Glomerular endothelial cell (primary cell): Measurements from ENCODE around the gene CSRNP3. TPM values are rescaled to one million over a fixed set of nuclear protein-coding genes. Genes with fewer than 3 reads are reported as not detected.

ENCODE experiments used
- DNase-seq: peaks from one replicate; pipeline ENCODE4 v3.0.0-alpha.2; 2011; ENCODE audit warnings: low read depth, low spot score; ENCODE audit errors: extremely low read depth
- total RNA-seq: library from RNA; depleted of rRNA; stranded (reverse); fragments of >200 nt; gene quantifications from 2 replicates; pipeline ENCODE4 v1.2.3, GENCODE V29; 2015

Gene CSRNP3, protein sequence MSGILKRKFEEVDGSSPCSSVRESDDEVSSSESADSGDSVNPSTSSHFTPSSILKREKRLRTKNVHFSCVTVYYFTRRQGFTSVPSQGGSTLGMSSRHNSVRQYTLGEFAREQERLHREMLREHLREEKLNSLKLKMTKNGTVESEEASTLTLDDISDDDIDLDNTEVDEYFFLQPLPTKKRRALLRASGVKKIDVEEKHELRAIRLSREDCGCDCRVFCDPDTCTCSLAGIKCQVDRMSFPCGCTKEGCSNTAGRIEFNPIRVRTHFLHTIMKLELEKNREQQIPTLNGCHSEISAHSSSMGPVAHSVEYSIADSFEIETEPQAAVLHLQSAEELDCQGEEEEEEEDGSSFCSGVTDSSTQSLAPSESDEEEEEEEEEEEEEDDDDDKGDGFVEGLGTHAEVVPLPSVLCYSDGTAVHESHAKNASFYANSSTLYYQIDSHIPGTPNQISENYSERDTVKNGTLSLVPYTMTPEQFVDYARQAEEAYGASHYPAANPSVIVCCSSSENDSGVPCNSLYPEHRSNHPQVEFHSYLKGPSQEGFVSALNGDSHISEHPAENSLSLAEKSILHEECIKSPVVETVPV
- 0.44 and 0.47 TPM in 2 replicates for total RNA-seq

DNA sequence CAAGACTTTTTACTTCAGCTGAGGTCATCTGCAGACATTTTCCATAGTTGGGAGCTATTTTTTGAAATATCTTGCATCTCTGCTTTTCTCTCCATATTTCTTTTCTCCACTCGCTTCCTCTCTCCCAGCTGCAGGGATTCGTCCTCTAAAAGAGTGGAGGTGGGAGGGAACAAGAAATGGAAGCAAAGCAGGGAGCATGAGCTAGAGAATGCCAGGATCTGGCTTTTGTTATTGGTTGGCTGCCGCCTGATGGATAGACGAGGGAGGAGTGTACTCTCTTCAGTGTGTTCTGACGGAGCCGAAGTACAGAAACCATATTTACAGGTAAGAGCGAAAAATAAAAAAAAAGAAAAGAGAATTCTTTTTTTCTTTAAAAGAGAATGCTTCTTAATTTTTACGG, at the start of gene CSRNP3:
Gene CSRNP3 (plus strand): TSS at position 282 of the 400 bp plus-strand sequence. CDS start 125,368 bp downstream, outside the sequence.
- DNase-seq: peak; percentile 37

DNA sequence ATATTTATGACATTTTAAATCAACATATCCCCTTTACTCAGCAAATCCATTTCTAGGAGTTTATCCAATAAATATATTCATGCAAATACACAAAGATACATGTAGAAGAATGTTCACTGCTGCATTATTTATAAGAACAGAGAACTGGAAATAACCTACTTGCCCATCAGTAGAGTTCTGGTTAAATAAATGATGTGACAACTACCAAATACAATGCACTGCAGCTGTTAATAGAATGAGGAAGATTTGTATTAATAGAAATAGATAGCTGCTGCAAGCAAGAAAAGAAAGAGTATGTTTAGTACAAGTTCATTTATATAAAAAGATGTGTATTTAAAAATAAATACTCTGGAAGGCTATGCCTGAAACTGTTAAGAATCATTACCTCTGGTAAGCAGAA, 49.3 kb upstream of the CSRNP3 start:
- no peak for DNase-seq

DNA sequence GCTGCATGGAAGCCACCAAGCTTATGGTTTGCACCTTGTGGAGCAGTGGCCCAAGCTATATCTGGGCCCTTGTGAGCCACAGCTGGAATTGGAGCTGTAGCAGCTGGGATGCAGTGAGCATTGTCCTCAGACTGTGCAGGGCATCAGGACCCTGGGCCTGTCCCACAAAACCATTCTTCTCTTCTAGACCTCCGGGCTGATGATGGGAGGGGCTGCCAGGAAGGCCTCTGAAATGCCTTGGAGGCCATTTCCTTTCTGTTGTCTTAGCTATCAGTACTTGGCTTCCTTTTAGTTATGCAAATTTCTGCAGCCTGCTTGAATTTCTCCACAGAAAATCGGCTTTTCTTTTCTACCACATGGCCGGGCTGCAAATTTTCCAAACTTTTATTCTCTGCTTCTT, 46.4 kb upstream of the CSRNP3 start:
- no peak for DNase-seq

DNA sequence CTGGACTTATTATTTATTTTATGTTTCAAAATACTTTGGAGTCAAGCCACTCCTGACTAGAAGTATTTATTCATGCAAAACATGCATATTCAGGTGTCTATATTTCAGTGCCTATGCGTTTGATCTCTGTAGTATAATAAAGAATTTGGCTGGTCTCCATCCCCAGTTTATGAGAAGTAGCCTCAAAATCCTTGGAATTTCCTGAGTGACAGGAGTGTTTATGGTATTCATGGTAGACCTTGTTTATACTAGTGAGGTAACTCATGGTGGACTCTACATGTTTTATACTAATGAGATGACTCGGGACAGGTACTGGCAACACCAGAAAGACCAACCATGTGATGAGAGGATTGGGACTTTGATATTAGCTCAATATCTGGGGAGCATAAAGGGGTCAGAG, 43.9 kb upstream of the CSRNP3 start:
- DNase-seq: no peak

DNA sequence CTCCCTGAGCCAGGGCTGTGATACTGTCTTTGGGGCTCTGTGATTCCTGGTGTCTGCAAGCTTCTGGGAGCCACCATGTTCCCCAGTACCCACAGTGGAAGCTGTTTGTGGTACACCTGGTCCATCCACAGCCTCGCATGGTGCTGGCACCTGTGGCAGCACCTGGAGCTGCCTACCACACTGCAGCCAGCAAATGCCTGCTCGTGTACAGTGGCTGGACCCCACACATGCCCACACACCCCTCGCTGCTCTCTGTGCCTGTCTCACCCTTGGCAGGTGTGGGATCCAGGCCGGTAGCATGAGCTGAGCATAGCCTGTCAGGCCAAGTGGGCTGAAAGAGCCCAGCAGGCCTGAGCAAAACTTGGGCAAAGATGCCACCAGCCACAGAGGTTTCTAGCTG, 41.8 kb upstream of the CSRNP3 start:
- no peak for DNase-seq

DNA sequence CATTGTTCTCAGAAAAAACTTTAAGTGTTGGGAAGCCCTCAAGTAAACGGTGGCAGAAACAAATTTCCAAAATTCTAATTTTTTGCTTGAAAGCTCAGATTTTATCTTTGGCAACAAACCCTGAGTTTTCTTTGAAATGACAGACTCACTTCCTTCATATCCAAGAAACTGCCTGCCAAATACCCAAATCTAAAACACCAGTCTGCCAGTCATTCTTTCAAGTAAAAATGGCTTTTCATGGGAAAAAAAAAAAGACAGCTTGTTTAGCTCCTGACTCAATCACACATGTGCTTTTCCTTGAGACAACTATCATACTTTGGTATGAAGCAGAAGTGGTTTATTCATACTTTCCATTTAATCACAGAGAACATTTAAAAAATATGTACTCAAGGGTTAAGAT, 40.6 kb upstream of the CSRNP3 start:
- DNase-seq: no peak

DNA sequence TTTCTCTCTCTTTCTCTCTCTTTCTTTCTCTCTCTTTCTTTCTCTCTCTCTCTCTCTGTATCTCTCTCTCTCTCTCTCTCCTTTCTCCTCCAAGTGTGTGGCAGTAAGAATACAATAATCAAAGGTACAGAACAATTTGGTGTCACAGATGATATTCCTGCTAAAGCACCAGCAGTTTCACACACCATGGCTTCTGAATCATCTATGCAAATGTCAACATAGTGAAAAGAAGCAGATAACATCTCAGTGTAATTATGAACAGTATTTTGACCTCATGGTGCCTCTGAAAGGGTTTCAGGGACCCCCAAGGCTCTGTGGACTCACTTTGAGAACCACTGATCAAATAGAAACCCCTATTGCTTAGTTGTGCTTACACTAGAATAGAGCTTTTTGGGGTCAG, 38.5 kb upstream of the CSRNP3 start:
- no peak for DNase-seq

DNA sequence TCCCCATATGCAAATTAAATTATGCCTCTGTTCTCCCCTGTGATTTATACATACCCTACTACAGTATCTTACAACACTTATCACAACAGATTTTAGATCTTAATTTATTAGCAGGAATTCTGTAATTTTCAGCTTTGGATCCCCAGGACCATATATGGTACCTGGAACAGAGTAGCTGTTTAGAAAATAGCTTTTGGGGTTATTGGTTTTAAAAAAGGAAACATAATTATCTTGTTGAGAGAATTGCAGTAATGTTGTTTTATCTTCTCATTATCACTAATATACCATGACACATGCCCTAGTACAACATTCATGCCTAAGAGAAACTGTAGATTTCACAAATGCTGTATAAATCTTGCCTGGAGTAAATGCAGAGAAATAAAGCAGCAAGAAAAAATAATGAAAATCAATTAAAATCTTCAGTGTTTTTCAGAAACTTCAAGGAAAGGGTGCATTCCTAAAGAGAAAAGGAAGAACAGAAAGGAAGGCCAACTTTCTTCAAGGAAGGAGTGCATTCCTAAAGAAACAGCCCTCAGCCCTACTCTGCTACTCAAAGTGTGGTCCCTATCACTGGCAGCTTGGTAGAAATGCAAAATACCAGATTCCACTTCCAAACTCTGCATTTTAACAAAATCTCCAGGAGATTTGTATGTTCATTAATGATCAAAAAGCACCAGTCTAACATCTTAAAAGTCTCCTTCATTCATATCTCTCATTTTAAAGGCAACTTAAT, 37.1 kb upstream of the CSRNP3 start:
- no peak for DNase-seq

DNA sequence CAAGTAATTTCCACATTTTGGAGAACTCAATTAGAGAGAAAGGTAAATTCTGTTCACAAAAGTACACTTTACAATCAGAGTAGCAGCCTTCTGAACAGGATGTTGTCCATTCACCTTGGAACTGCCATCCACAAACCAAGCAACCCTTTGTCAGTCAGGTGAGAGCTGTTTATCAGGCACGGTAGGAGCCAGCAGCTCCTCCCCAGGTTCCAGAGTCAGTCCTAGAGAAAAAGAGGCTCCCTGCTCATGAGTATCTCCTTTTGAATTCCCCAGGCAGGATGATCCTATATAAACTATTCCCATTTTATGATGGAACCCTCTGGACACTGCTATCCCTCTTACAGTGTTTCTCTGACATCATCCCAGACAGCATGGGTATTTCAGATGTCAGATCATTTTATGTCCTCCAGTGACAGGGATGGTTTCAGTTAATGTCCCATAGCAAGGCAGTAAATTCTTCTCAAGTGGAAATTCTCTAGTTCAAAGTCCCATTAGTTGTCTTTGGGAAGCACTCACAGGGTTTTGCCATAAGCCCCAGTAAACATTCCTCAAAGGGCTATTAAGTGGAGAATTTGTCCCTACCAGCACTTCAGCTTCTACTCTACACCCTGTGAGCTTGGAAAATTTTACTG, 34.5 kb upstream of the CSRNP3 start:
- no peak for DNase-seq

DNA sequence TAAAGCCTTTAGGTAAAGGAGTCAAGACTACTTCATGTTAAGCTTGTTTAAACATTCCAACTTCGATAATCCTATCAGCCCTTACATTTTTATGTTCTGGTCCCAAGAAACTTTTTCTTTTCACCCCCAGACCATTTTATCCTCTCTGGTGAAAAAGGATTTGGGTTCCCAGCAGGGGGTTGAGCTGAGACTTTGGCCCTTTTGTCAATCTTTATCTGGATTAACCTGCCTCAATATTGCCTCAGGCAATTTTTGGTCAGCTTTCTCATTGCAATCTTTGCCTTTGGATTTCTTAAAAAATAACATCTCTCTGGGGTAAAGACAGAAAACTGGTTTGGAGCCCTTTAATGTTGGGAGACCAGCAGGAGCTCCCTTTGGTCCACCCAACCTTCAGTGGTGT, 33.9 kb upstream of the CSRNP3 start:
- DNase-seq: no peak

DNA sequence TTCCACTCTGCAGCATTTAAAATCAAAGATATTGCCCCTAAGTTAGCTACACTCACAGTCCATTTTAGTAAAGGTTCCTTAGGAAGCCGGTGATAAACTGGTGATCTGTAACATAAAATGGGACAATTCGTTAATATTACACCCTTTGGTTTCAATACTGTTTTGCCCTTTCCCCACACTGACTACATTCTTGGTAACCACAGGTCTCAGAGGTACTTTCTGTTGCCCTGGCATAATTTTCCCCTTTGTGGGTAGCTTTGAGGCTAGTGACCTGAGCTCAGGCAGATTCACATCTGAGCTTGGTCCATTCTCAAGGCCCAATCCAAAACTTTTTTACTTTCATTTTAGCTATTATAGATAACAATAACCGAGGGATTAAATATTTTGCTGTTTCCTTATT, 32.9 kb upstream of the CSRNP3 start:
- DNase-seq: no peak

DNA sequence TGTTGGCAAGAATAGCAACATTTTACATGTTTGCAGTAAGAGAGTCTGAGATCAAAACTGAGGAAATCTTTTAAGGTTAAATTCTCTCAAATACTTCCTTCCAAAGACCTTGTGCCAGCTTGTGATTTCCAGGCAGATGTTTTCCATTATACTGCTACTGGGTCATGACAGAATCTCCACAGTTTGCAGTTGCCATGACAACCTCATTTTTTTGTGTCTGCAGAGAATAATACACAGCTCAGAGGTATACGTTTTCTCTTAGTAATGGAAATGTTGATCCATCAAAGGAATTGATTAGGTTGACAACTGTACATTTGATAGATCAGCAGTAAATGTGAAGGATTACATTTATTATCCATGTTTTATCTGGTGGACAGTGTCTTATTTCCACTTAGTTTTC, 29.1 kb upstream of the CSRNP3 start:
- peak; percentile 20 for DNase-seq

DNA sequence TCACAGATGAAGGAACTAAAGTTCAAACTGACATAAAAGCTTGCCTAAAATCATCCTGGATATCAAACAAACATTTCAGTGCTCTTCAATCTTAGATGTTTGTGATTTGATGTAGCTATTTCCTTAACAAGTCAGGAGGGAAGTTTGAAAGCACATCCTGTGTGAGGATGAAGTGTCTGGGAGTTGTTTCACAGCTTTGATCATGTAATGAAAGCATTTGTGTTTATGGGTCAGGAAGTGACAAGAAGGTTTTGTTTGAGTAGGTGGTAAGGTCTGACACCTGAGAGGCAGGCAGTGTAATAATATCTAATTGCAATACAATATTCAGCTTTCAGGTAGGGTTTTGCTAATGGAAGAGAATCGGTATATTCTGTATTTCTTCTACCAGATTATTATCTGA, 26.0 kb upstream of the CSRNP3 start:
- no peak for DNase-seq

DNA sequence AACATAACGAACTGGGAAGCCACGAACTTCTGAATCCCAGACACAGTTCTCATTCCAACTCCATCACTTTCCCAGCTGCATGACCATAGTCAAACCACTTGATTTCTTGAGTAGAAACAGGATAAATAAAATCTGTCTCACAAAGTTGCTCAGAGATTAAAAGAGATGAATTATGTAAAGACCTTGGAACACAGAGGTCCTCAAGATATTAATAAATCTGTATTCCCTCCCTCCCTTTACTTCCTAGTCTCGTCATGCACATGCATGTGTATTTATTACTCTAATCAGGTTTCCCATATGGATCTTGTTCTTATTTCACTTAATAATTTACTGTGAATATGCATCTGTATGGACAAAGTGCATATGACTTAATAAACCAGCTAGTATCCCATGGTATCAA, 21.1 kb upstream of the CSRNP3 start:
- DNase-seq: no peak

DNA sequence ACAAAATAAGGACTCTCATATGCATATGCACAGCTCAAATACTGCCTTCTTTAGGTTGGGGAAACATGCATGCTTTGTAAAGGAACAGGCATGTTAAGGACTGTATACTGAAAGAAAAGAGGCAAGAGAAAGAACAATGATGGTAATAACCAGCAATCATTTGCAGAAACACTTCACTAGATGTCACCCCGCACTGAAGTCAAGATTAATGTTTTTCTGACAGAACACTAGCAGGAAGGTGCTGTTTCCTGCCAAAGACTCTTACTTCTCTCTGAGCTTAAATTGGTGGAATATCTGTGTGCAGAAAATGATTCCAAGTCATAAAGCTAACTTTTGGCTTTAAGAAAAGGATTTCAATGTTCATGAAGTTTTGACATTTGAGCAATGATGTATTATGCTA, 19.3 kb upstream of the CSRNP3 start:
- no peak for DNase-seq

DNA sequence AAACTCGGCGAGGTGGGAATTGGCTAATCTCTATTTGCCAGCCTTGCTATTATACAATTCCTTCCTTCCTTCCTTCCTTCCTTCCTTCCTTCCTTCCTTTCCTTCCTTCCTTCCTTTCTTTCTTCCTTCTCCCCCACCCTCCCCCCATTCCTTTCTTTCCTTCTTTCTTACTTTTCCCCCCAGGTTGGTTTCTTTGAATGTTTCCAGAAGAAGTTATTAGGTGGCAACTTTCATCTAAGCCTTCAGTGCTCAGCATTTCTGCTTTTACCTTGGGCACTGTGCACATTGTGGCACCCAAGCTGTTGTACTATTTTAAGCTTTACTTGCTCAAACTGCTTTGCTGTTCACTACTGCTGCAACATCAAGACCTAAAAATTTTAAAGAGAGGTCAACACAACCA, 17.2 kb upstream of the CSRNP3 start:
- no peak for DNase-seq

DNA sequence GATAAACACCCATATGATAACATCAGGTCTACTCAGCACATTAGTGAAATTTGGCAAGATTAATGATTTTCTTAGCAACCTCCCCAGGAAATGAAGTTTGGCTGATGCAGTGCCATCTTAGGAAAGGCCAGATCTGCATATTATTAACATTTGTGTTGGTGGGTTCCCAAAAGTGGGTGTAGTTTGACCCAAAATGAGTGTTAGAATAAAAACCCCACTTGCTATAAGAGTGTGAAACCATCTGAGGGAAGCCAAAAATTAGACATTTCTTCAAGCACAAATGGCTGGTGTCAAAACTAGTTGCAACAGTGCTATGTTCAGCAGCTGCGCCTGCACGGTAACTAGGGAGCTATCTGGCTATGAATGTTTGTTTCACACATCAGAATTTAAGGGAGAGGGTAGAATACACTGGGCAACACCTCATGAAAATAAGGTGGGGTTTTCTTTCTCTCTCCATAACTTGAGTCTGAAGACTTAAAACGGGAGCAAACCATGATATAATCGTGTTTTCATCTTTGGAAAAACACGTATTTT, 15.9 kb upstream of the CSRNP3 start:
- no peak for DNase-seq

DNA sequence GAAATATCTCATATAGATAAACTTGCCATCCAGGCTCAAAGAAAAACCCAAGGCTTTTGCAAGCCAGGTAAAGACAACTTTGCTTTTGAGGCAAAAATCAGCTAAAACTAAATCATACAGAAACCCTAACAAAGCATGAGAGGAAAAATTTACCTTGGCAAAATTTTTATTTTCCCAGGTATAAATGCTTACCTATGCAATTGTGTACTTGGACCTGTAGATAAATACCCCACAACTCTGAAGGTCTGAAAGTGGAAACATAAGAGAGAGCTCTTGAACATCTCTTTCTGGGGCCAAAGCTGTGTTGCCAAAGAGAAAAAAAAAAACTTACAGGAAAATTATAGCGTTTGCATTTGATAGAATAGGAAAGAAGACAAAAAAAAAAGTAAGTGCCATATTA, 14.6 kb upstream of the CSRNP3 start:
- DNase-seq: no peak

DNA sequence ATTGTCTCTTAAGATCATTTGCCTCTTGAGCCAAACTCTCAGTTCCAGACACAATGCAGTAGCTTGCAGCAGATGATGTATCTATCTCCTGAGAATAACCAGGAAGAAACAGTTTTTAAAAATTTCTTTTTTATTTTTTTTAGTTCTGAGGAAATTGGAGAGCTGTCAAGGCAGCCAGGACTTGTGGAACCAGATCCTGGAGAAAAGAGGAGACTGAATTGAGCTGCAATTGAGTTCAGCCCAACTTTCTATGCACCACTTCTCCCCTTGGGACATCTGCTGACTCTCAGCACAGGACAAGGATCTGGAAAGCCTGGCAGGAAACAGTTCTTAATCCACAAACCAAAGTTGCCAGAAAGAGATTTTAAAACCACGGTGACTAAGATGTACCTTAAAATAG, 13.5 kb upstream of the CSRNP3 start:
- no peak for DNase-seq

DNA sequence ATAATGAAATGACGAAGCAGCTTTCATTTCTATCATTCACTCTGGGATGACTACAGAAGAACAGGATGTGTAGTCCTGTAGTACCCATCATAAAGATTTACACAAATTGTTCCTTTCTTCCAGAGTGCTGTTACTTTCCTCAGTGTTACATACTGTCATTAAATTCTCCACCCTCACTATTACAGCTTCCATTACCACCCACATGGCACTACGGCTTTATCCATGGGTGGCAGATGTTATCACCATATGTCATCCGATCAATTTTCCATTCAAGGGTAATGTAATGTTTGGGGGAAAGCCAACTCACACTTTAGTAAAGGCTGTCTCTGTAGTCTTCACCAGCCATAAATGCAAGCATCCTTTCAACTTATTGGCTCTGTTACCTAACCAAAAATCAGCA, 7.1 kb upstream of the CSRNP3 start:
- DNase-seq: no peak

DNA sequence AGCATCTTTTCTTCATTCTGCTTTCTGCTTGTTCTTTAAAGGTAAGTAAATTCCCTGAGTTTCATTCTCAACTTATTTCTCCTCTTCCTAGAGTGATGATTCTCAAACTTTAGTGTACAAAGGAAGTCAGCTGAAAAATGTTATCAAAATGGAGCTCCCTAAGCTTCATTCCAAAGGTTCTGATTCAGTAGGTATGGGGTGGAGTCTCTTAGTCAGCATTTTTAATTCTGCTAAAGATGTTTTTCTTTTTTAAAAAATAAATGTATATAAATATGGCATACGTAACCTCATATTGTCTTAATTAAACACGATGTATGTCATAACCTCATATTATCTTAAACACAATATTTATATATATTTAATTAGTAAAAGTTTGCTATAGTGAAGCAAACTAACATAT, 3.1 kb upstream of the CSRNP3 start:
- no peak for DNase-seq
